Panc1 (cell line): ENCODE results near the gene IFNA14. TPM values are rescaled to one million over a fixed set of nuclear protein-coding genes. Genes with fewer than 3 reads are reported as not detected.

ENCODE experiments used
- ATAC-seq: fragments of 200-7000 bp; cut with Tn5 transposase; 2 replicates; pipeline ENCODE4 v1.9.1; 2020; ENCODE audit warnings: mild to moderate bottlenecking, moderate library complexity
- BruUV-seq: library from RNA; stranded (reverse); fragments of 400-500 nt; replicated peaks from 2 replicates; lab custom pipeline; 2021; lab: Mats Ljungman, UMichigan
- CTCF ChIA-PET: fragments of 300-600 bp; sonication (Branson Sonifier 250); formaldehyde crosslinking; loops from one replicate; lab custom pipeline; 2022; ENCODE audit warnings: antibody characterized with exemption; lab: Charles Lee
- POLR2A ChIA-PET: fragments of 300-600 bp; sonication (Branson Sonifier 250); formaldehyde crosslinking; loops from one replicate; lab custom pipeline; 2022; ENCODE audit warnings: antibody characterized with exemption; lab: Charles Lee
- DNase-seq: peaks from one replicate; pipeline ENCODE4 v3.0.0-alpha.2; 2010; ENCODE audit warnings: low read depth, low spot score
- H3K27ac ChIP-seq: 2 replicates; pipeline ENCODE4 v1.5.1; 2011; ENCODE audit warnings: mild to moderate bottlenecking, low read length, inconsistent platforms
- H3K27me3 ChIP-seq: fragments of 200-500 bp; sonication (Bioruptor generic); 2 replicates; pipeline ENCODE4 v1.6.0; 2014; ENCODE audit warnings: low read length, inconsistent platforms; ENCODE audit not compliant: control insufficient read depth, insufficient read depth
- H3K36me3 ChIP-seq: fragments of 200-500 bp; sonication (Bioruptor generic); 2 replicates; pipeline ENCODE4 v1.5.1; 2014; ENCODE audit warnings: inconsistent platforms, mild to moderate bottlenecking, low read length, moderate library complexity; ENCODE audit not compliant: control insufficient read depth, insufficient read depth
- H3K4me1 ChIP-seq: 2 replicates; pipeline ENCODE4 v1.5.1; 2011; ENCODE audit warnings: inconsistent platforms, mild to moderate bottlenecking, low read length, moderate library complexity; ENCODE audit not compliant: control insufficient read depth, insufficient read depth
- H3K4me3 ChIP-seq, 2 experiments: 2 replicates each; pipeline ENCODE4 v1.5.1; 2011 to 2012; ENCODE audit warnings: low read depth in 2 of 2, low read length in 2 of 2, mild to moderate bottlenecking in 2 of 2, inconsistent platforms in 1 of 2, moderate library complexity in 1 of 2
- H3K9me3 ChIP-seq: fragments of 200-500 bp; sonication (Bioruptor generic); 2 replicates; pipeline ENCODE4 v1.5.1; 2014; ENCODE audit warnings: low read depth, mild to moderate bottlenecking, inconsistent platforms, low read length, moderate library complexity; ENCODE audit not compliant: control insufficient read depth, insufficient read depth
- POLR2AphosphoS5 ChIP-seq: IDR thresholded peaks from 2 replicates; pipeline ENCODE4 v1.6.1; 2012; ENCODE audit warnings: mild to moderate bottlenecking, low read depth, low read length, moderate library complexity
- SIN3A ChIP-seq: IDR thresholded peaks from 2 replicates; pipeline ENCODE4 v1.6.1; 2012; ENCODE audit warnings: low read depth, mild to moderate bottlenecking, low read length, moderate library complexity, borderline replicate concordance; ENCODE audit not compliant: insufficient read depth
- TCF7L2 ChIP-seq: IDR thresholded peaks from 2 replicates; pipeline ENCODE4 v1.6.1; 2011; ENCODE audit warnings: mild to moderate bottlenecking, low read depth, low read length, inconsistent platforms
- in situ Hi-C: cut with HindIII; loops from 2 replicates; pipeline ENCODE4 v1.10.0; 2016; ENCODE audit warnings: low sequenced_read_pairs, low pct_unique_long_range_greater_than_20kb
- intact Hi-C: fragments of 100-400 bp; cut with micrococcal nuclease; formaldehyde crosslinking; loops from one replicate; pipeline ENCODE4 v1.10.0; 2022; ENCODE audit not compliant: unreplicated experiment
- total RNA-seq: library from RNA; stranded (reverse); gene quantifications from one replicate; pipeline ENCODE4 v1.2.1, GENCODE V29; 2021; ENCODE audit not compliant: unreplicated experiment
- TF ChIP-seq, protein P1 (sequence below): fragments of 450-650 bp; IDR thresholded peaks from 2 replicates; pipeline ENCODE4 v1.5.1; 2017; ENCODE audit warnings: mild to moderate bottlenecking
- TF ChIP-seq, protein P2 (sequence below), 2 experiments: IDR thresholded peaks; 2 replicates each; pipeline ENCODE4 v1.6.1; 2011 to 2012; ENCODE audit warnings: low read depth in 2 of 2, control low read depth in 1 of 2, low read length in 1 of 2, mild to moderate bottlenecking in 1 of 2, moderate library complexity in 1 of 2; ENCODE audit not compliant: insufficient read depth in 1 of 2

The IFNA14 gene
- total RNA-seq, 1 experiment from 2014 or later = not detected

DNA sequence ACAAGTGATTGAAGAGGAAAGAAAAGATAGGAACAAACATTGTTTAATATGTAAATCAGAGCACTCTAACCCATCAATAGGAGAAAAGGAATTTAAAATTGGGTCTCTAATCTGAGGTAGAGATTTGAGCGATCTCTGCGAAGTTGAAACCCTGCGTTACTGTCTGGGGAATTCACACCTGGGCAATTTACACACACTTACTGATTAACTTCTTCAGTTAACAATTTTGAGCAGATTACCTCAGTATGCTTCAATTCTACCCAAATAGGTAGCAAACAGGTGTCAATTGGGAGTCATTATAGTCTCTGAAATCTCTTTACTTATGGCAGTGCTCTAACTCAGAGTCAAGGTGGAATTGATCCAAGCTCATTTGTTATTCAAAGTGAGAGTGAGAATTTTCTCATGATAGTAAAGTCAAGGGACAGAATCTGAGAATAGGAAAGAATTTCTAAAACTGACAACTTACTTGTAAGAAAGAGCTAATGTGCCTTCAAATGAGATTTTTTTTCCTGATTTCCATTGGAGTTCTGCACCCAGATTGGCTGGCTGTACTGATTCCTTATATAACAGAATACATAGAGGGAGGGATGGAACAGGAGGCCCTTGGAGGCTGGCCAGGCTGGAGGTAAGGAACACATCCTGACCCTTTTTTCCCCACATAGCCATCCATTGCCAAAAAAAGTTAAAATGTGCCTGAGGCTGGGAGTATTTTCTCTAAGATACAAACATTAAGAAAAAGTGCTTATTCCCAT, 27.1 kb upstream of the IFNA14 start:
- Histone ChIP-seq H3K27me3 (no peaks in the 10 kb centered on the region), H3K27ac (no peak overlapping the region), H3K4me1 (no peaks in the 10 kb centered on the region), H3K4me3 (no peak overlapping the region), H3K9me3 (no peaks in the 10 kb centered on the region), H3K36me3 (no peaks in the 10 kb centered on the region)
- intact Hi-C loops = no loop called here
- in situ Hi-C loops = no loop called here
- no TSS peak for BruUV-seq
- no peak for DNase-seq
- TF ChIP-seq POLR2AphosphoS5 = no peak
- CTCF ChIA-PET = no interaction called here
- POLR2A ChIA-PET = no interaction called here
- no peak for ATAC-seq

DNA sequence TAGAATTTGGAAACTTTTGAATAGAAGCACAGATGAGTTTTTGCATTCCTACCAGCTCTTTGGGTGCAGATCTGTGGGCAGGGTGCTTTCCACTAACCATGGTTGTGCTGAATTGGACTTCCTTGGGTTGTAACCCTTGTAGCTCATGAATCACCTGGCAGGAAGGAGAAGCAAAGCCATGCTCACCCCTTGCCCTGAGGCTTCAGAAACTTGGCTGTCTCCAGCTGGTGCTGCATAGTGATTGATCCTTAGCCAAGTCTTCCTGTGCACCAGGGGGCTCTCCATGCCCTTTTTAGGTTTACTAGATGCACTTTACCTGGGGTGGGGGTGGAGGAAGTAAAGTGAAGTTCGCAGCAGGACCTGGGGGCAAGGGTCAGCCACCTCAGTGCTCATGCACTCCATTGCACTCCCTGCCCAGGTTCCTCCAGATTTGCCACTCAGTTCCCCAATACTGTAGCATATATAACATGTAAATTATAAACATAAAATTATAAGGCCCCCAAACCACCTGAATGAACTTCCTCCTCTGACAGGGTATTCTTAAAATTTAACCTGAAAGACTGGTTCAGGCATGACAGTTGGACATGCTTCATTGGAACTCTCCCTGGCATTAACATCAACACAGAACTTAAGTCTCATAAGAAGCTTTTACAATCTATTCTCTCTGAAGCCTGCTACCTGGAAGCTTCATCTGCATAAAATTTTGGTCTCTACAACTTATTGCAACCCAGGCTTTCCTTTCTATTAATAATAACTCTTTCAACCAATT, 25.8 kb upstream of the IFNA14 start:
- no peak overlapping the region for H3K27ac ChIP-seq
- CTCF ChIA-PET = no interaction called here
- TF ChIP-seq, protein P1, sequence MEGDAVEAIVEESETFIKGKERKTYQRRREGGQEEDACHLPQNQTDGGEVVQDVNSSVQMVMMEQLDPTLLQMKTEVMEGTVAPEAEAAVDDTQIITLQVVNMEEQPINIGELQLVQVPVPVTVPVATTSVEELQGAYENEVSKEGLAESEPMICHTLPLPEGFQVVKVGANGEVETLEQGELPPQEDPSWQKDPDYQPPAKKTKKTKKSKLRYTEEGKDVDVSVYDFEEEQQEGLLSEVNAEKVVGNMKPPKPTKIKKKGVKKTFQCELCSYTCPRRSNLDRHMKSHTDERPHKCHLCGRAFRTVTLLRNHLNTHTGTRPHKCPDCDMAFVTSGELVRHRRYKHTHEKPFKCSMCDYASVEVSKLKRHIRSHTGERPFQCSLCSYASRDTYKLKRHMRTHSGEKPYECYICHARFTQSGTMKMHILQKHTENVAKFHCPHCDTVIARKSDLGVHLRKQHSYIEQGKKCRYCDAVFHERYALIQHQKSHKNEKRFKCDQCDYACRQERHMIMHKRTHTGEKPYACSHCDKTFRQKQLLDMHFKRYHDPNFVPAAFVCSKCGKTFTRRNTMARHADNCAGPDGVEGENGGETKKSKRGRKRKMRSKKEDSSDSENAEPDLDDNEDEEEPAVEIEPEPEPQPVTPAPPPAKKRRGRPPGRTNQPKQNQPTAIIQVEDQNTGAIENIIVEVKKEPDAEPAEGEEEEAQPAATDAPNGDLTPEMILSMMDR = no peak
- no peak for TF ChIP-seq TCF7L2
- TF ChIP-seq POLR2AphosphoS5 = no peak
- no peak for TF ChIP-seq SIN3A
- TF ChIP-seq, protein P2, sequence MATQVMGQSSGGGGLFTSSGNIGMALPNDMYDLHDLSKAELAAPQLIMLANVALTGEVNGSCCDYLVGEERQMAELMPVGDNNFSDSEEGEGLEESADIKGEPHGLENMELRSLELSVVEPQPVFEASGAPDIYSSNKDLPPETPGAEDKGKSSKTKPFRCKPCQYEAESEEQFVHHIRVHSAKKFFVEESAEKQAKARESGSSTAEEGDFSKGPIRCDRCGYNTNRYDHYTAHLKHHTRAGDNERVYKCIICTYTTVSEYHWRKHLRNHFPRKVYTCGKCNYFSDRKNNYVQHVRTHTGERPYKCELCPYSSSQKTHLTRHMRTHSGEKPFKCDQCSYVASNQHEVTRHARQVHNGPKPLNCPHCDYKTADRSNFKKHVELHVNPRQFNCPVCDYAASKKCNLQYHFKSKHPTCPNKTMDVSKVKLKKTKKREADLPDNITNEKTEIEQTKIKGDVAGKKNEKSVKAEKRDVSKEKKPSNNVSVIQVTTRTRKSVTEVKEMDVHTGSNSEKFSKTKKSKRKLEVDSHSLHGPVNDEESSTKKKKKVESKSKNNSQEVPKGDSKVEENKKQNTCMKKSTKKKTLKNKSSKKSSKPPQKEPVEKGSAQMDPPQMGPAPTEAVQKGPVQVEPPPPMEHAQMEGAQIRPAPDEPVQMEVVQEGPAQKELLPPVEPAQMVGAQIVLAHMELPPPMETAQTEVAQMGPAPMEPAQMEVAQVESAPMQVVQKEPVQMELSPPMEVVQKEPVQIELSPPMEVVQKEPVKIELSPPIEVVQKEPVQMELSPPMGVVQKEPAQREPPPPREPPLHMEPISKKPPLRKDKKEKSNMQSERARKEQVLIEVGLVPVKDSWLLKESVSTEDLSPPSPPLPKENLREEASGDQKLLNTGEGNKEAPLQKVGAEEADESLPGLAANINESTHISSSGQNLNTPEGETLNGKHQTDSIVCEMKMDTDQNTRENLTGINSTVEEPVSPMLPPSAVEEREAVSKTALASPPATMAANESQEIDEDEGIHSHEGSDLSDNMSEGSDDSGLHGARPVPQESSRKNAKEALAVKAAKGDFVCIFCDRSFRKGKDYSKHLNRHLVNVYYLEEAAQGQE (IDR thresholded peaks at IDR 0.05; ENCODE audit: insufficient read depth in 1 of 2, low read depth in 2 of 2, low read length in 1 of 2) = no peak
- DNase-seq = no peak
- POLR2A ChIA-PET = no interaction called here
- BruUV-seq = no TSS peak
- ATAC-seq = no peak
- H3K27me3 ChIP-seq = no peaks in the 10 kb centered on the region
- no peaks in the 10 kb centered on the region for H3K9me3 ChIP-seq
- no peaks in the 10 kb centered on the region for H3K36me3 ChIP-seq
- in situ Hi-C loops = no loop called here
- H3K4me3 ChIP-seq = no peak overlapping the region
- intact Hi-C loops = no loop called here
- no peaks in the 10 kb centered on the region for H3K4me1 ChIP-seq
